SU-DHL-6 (cell line): ENCODE results near the gene FAM78B.

Source experiments
- H2AFZ ChIP-seq: fragments of 200-600 bp; sonication (generic); 2 replicates; pipeline ENCODE4 v1.6.1; 2014; ENCODE audit warnings: low read depth, mild to moderate bottlenecking, moderate library complexity, mixed read lengths, antibody characterized with exemption, low read length; ENCODE audit not compliant: severe bottlenecking
- H3F3A ChIP-seq: fragments of 200-600 bp; shearing (Covaris generic); 2 replicates; pipeline ENCODE4 v1.6.0; 2016; ENCODE audit warnings: antibody characterized with exemption, mild to moderate bottlenecking; ENCODE audit not compliant: insufficient read depth
- H3K27ac ChIP-seq: fragments of 200-600 bp; sonication (generic); 2 replicates; pipeline ENCODE4 v1.5.1; 2016; ENCODE audit warnings: low read depth, mild to moderate bottlenecking, low read length, moderate library complexity, mixed read lengths
- H3K27me3 ChIP-seq: fragments of 200-600 bp; sonication (generic), shearing (Covaris generic); 2 replicates; pipeline ENCODE4 v1.6.0; 2014; ENCODE audit warnings: mild to moderate bottlenecking, low read length
- H3K36me3 ChIP-seq: fragments of 200-600 bp; sonication (generic); 2 replicates; pipeline ENCODE4 v1.6.1; 2014; ENCODE audit warnings: mild to moderate bottlenecking, low read length, mixed read lengths
- H3K4me2 ChIP-seq: fragments of 300-600, 200-600 bp; shearing (Covaris generic), sonication (generic); 2 replicates; pipeline ENCODE4 v1.6.0; 2014; ENCODE audit warnings: low read length, low read depth, mild to moderate bottlenecking; ENCODE audit not compliant: poor library complexity, severe bottlenecking
- H3K4me3 ChIP-seq: fragments of 200-600 bp; sonication (generic); 2 replicates; pipeline ENCODE4 v1.5.1; 2014; ENCODE audit warnings: antibody characterized with exemption, low read length, mild to moderate bottlenecking, mixed read lengths; ENCODE audit not compliant: insufficient read depth, poor library complexity, severe bottlenecking
- H3K79me2 ChIP-seq: fragments of 200-600 bp; sonication (generic); 2 replicates; pipeline ENCODE4 v1.6.1; 2014; ENCODE audit warnings: mild to moderate bottlenecking, low read length, moderate library complexity; ENCODE audit not compliant: insufficient read depth
- H3K9ac ChIP-seq: fragments of 200-600 bp; sonication (generic); 2 replicates; pipeline ENCODE4 v1.7.0; 2014; ENCODE audit warnings: mild to moderate bottlenecking, low read length
- H3K9me2 ChIP-seq: fragments of 200-600 bp; sonication (generic); replicated peaks from 2 replicates; pipeline ENCODE4 v1.6.1; 2014; ENCODE audit warnings: low read length; ENCODE audit not compliant: insufficient read depth
- H3K9me3 ChIP-seq: fragments of 200-600 bp; sonication (generic); 2 replicates; pipeline ENCODE4 v1.6.1; 2014; ENCODE audit warnings: low read length, mixed read lengths; ENCODE audit not compliant: insufficient read depth
- H4K20me1 ChIP-seq: fragments of 200-600 bp; sonication (generic); 2 replicates; pipeline ENCODE4 v1.6.1; 2014; ENCODE audit warnings: low read depth, mild to moderate bottlenecking, antibody characterized with exemption, low read length, moderate library complexity, mixed read lengths
- CTCF ChIP-seq: fragments of 200-600 bp; sonication (generic); IDR thresholded peaks from one replicate; pipeline ENCODE4 v1.5.1; 2017; ENCODE audit warnings: antibody characterized with exemption, mild to moderate bottlenecking, low read length, moderate library complexity; ENCODE audit not compliant: insufficient read depth, poor library complexity, severe bottlenecking
- EZH2phosphoT487 ChIP-seq: fragments of 200-600 bp; sonication (generic), shearing (Covaris generic); conservative IDR thresholded peaks from 2 replicates; pipeline ENCODE4 v1.6.1; 2018; ENCODE audit warnings: mild to moderate bottlenecking, antibody characterized with exemption, low read length, moderate library complexity, mixed read lengths

FAM78B gene

GRCh38 chr1:166117776-166118175 is 49.0 kb downstream of the FAM78B start:
- Histone ChIP-seq H2AFZ (no peak overlapping the region), H3K4me2 (no peak overlapping the region), H3K9ac (no peak overlapping the region), H3K4me3 (no peak overlapping the region), H3K9me2 (no peaks in the 10 kb centered on the region), H3K36me3 (no peaks in the 10 kb centered on the region), H3K9me3 (no peaks in the 10 kb centered on the region), H3F3A (no peaks in the 10 kb centered on the region), H3K79me2 (no peaks in the 10 kb centered on the region), H4K20me1 (no peaks in the 10 kb centered on the region), H3K27ac (no peak overlapping the region), H3K27me3 (no peaks in the 10 kb centered on the region)
- TF ChIP-seq EZH2phosphoT487: no peak
- no peak for TF ChIP-seq CTCF

GRCh38 chr1:166116026-166116425 is 50.8 kb downstream of the FAM78B start:
- Histone ChIP-seq H3K27ac (no peak overlapping the region), H3K79me2 (no peaks in the 10 kb centered on the region), H2AFZ (no peak overlapping the region), H3K9me3 (no peaks in the 10 kb centered on the region), H3K9ac (no peak overlapping the region), H3K4me3 (no peak overlapping the region), H3K4me2 (no peak overlapping the region), H3K27me3 (no peaks in the 10 kb centered on the region), H3K36me3 (no peaks in the 10 kb centered on the region), H3K9me2 (no peaks in the 10 kb centered on the region), H3F3A (no peaks in the 10 kb centered on the region), H4K20me1 (no peaks in the 10 kb centered on the region)
- TF ChIP-seq CTCF (no peak), EZH2phosphoT487 (no peak)

- H2AFZ ChIP-seq: no peak overlapping the region
- H3K36me3 ChIP-seq: no peaks in the 10 kb centered on the region
- H3K27ac ChIP-seq: no peak overlapping the region
- no peaks in the 10 kb centered on the region for H3K9me2 ChIP-seq
- TF ChIP-seq EZH2phosphoT487: no peak
- TF ChIP-seq CTCF: no peak
- no peaks in the 10 kb centered on the region for H3F3A ChIP-seq
- no peak overlapping the region for H3K4me2 ChIP-seq
- H3K27me3 ChIP-seq: no peaks in the 10 kb centered on the region
- H3K4me3 ChIP-seq: no peak overlapping the region
- H3K79me2 ChIP-seq: no peaks in the 10 kb centered on the region
- H4K20me1 ChIP-seq: no peaks in the 10 kb centered on the region
- no peak overlapping the region for H3K9ac ChIP-seq
- no peaks in the 10 kb centered on the region for H3K9me3 ChIP-seq
Measured at GRCh38 chr1:166114419-166114818, 52.4 kb downstream of the FAM78B start.

- H4K20me1 ChIP-seq: no peaks in the 10 kb centered on the region
- H3K4me2 ChIP-seq: no peak overlapping the region
- H3K9ac ChIP-seq: no peak overlapping the region
- no peaks in the 10 kb centered on the region for H3K27me3 ChIP-seq
- H3K9me2 ChIP-seq: no peaks in the 10 kb centered on the region
- H2AFZ ChIP-seq: no peak overlapping the region
- TF ChIP-seq EZH2phosphoT487 (no peak), CTCF (no peak)
- no peaks in the 10 kb centered on the region for H3F3A ChIP-seq
- H3K27ac ChIP-seq: no peak overlapping the region
- no peaks in the 10 kb centered on the region for H3K36me3 ChIP-seq
- no peak overlapping the region for H3K4me3 ChIP-seq
- no peaks in the 10 kb centered on the region for H3K9me3 ChIP-seq
- H3K79me2 ChIP-seq: no peaks in the 10 kb centered on the region
Measured at GRCh38 chr1:166113630-166114029, 53.2 kb downstream of the FAM78B start.
